Heart right ventricle (tissue), 16 donors: ENCODE data around the gene TNNT3. TPM values are rescaled to one million over a fixed set of nuclear protein-coding genes. Genes with fewer than 3 reads are reported as not detected.
A peak's percentile ranks its signal among the peaks of the same experiment; 100 is the strongest.

ENCODE experiments used
- ATAC-seq, 8 donors: fragments of 200-7000 bp; cut with Tn5 transposase; one replicate each; pipeline ENCODE4 v1.9.1; 2020; ENCODE audit warnings: mild to moderate bottlenecking in 8 of 8, moderate library complexity in 8 of 8, moderate number of reproducible peaks in 1 of 8
- DNase-seq, 2 donors: peaks; one replicate each; pipeline ENCODE4 v3.0.0-alpha.2; 2020
- H3K27ac ChIP-seq, 10 donors: fragments of 200-600 bp; sonication (generic) in 2 of 10; one replicate each; pipeline versions ENCODE4 v1.5.0 to v1.8.0; 2020 to 2022; ENCODE audit warnings: mild to moderate bottlenecking in 3 of 10
- H3K27me3 ChIP-seq, 7 donors: fragments of 200-600 bp; one replicate each; pipeline ENCODE4 v1.8.0; 2021 to 2022; ENCODE audit warnings: mild to moderate bottlenecking in 2 of 7
- H3K36me3 ChIP-seq, 9 donors: fragments of 200-600 bp; sonication (generic) in 1 of 9; one replicate each; pipeline versions ENCODE4 v1.5.0 to v1.8.0; 2020 to 2022; ENCODE audit warnings: mild to moderate bottlenecking in 2 of 9
- H3K4me1 ChIP-seq, 9 donors: fragments of 200-600 bp; sonication (generic) in 1 of 9; one replicate each; pipeline versions ENCODE4 v1.5.0 to v1.8.0; 2020 to 2022; ENCODE audit warnings: mild to moderate bottlenecking in 4 of 9
- H3K4me3 ChIP-seq, 10 donors: fragments of 200-600 bp; sonication (generic) in 2 of 10; one replicate each; pipeline versions ENCODE4 v1.5.0 to v1.8.0; 2020 to 2022; ENCODE audit warnings: mild to moderate bottlenecking in 7 of 10, moderate library complexity in 2 of 10
- H3K9me3 ChIP-seq, 11 donors: fragments of 200-600 bp in 10 of 11; sonication (generic) in 2 of 11; one replicate each; pipeline versions ENCODE4 v1.5.0 to v1.8.0; 2013 to 2022; ENCODE audit warnings: mild to moderate bottlenecking in 2 of 11, control low read depth in 1 of 11, moderate library complexity in 1 of 11
- WGBS, 2 donors: extraction: QIAGEN DNeasy Blood & Tissue Kit; methylation state at CpG; one replicate each; pipeline ENCODE4 v1.1.7; 2013; ENCODE audit warnings: inconsistent platforms in 1 of 2; 5-methylcytosine and 5-hydroxymethylcytosine counted together
- intact Hi-C, 10 donors: fragments of 100-400 bp; cut with DNase I; formaldehyde crosslinking; loops; one replicate each; pipeline versions ENCODE4 v1.11.1 to v1.14.2; 2022
- polyA plus RNA-seq, 2 donors: library from polyadenylated mRNA; stranded (reverse); fragments of 200-250 nt; gene quantifications; one replicate each; pipeline ENCODE4 v1.2.3, GENCODE V29; 2013
- total RNA-seq, 10 donors: library from RNA; stranded (reverse); fragmentation: NEBNext Ultra II Directional in 3 of 10; extraction: Animal tissue kit (Norgen Biotek cat#: 25700) in 3 of 10; gene quantifications; one replicate each; pipeline versions ENCODE4 v1.2.1 to v1.2.4, GENCODE V29; 2021 to 2023
- TF ChIP-seq, protein P1 (sequence below), 9 donors: fragments of 200-600 bp; sonication (generic) in 2 of 9; IDR thresholded peaks; one replicate each; pipeline versions ENCODE4 v1.5.0 to v1.8.0; 2021 to 2022; ENCODE audit warnings: antibody characterized with exemption in 9 of 9, mild to moderate bottlenecking in 5 of 9, moderate library complexity in 1 of 9
- donor health status: Arrhythmogenic right ventricular cardiomyopathy.
- donor health status: ischemic (EF 13 %, LVEDD 7.1; RV severe dilation, severe dysfunction).
- donor health status: healthy with polysubstance abuse.
- donor health status: DM: no; HTN: yes; CAD: no.
- donor health status: DM: no; HTN: no; CAD: no.
- donor health status: ischemic (EF 25% LVEDD 6.9; RV normal size, moderate dysfunction).
- donor health status: ischemic (EF 25% LVEDD 5.7; RV mildly dilated, moderate dysfunction).
- donor health status: healthy.
- donor health status: DM: yes; HTN: yes; CAD: no.
- donor health status: Ischemic cardiomyopathy.
- donor health status: ischemic (EF 35%, LVEDD 5.7; RV mildly dilated, moderate dysfunction).
- donor health status: nonischemic (EF 11% LVEDD 7.7; RV severe dilation, severe dysfunction).
- donor health status: DM: yes; HTN: yes; CAD: no.
- donor health status: PGD.
- donor health status: ischemic (EF 29% LVEDD 5.4; RV normal size, mild dysfunction).
- donor health status: nonischemic (EF 23%, LVEDD 6.1; RV moderate dilation, normal function).

TNNT3 gene
- total and polyA plus RNA-seq, 12 donors = 12.5 to 49.9 (median 44.4) TPM

DNA sequence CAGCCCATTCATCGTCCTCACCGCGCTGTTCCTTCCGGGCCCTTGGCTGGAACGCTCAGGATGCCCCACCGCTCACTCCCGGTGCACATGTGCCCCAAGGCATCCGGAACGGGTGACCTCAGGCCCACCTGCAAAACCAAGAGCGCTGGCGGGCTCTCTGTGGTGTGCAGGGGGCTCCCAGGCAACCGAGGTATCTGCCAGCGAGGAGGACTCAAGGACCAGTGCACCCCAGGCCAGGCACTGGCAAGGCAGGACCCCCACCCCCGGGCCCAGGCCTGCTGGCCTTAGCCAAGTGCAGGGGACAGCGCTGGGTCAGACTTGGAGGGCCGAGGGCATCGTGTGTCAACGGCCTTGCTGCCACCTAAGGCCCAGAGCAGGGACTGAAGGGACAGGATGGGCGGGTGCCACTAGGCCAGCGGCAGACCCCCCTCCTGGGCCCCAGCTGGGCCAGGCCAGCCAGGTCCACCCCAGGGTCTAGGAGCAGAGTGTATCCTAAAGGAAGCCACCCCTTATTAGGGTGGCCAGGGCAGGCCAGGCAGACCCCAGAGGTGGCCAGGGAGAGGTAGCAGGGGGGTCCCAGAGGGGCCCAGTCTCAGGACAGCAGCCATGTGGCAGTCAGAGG lies 8.5 kb downstream of the TNNT3 start:
- Histone ChIP-seq H3K4me3 (no peak overlapping the region), H3K36me3 (no peaks in the 10 kb centered on the region), H3K27ac (peak overlapping the region; percentile 49 to 94 (median 71)), H3K4me1 (peaks cover 5 to 79% (median 42%) of the 10 kb centered on the region in 9 donors), H3K27me3 (no peaks in the 10 kb centered on the region), H3K9me3 (no peaks in the 10 kb centered on the region)
- DNase-seq = no peak
- intact Hi-C loops = loop anchor here in 1 of 10 donors (2.0 kb wide), 1 partner anchor 19 kb away; no protein-coding TSS in a partner anchor
- WGBS, 2 donors = 62 to 74% methylated on average over 20 of the region's 20 CpGs
- ATAC-seq = peak in 5 of 8 donors; percentile 1 to 14 (median 9)
- TF ChIP-seq, protein P1, sequence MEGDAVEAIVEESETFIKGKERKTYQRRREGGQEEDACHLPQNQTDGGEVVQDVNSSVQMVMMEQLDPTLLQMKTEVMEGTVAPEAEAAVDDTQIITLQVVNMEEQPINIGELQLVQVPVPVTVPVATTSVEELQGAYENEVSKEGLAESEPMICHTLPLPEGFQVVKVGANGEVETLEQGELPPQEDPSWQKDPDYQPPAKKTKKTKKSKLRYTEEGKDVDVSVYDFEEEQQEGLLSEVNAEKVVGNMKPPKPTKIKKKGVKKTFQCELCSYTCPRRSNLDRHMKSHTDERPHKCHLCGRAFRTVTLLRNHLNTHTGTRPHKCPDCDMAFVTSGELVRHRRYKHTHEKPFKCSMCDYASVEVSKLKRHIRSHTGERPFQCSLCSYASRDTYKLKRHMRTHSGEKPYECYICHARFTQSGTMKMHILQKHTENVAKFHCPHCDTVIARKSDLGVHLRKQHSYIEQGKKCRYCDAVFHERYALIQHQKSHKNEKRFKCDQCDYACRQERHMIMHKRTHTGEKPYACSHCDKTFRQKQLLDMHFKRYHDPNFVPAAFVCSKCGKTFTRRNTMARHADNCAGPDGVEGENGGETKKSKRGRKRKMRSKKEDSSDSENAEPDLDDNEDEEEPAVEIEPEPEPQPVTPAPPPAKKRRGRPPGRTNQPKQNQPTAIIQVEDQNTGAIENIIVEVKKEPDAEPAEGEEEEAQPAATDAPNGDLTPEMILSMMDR (IDR thresholded peaks at IDR 0.05) = no peak

DNA sequence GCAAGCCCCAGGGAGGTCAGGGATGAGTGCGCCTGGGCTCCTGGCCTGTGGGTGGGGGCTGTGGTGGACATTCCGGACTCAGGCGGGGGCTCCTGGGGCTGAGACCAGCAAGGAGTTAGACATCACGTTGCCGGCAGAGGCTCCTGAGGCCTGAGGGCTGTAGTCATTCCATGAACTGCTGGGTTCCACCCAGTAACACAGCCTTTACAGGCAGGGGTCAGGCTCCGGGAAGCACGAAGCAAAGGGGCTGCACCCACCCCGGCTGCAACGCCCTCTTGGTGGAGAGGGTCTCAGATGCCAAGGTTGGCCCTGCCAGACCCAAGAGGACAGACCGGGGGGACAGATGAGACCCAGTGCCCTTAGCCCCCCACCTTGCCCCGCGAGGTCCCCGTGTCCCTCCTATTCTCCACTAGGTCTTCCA lies 9.0 kb downstream of the TNNT3 start:
- H3K27ac ChIP-seq = peak overlapping the region in 9 of 10 donors; percentile 49 to 94 (median 72)
- TF ChIP-seq, protein P1 (IDR thresholded peaks at IDR 0.05) = no peak

DNA sequence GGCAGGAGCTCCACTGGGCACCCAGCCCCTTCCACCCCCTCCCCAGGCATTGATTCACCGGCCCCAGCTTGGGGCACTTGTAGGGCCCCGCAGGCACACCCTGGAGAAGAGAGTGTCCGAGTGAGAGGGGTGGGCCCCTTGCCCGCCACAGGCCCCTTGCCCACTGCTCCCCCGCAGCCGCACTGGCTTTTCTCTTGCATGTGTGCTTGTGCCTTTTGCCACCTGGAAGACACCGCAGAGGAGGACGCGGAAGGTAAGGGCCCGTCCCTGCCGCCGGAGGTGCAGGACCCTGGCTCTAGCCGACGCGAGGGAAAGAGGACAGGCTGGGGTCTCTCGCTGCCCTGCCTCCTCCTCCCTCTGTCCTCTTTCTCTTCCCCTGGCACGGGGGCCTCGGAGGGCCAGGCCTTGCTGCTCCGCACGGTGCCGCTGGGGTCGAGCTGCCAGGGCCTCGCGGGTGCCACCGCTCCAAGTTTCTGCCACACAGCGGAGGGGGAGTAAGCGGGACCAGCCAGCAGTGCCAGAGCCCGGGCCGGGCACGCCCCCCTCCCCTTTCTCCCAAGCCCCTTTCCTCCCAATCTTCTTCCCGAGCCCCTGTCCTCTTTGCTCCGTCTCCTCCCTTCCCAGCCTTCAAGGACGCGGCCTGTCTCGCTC lies 9.5 kb downstream of the TNNT3 start:
- Histone ChIP-seq H3K9me3 (no peaks in the 10 kb centered on the region), H3K36me3 (no peaks in the 10 kb centered on the region), H3K4me1 (peaks cover 5 to 68% (median 39%) of the 10 kb centered on the region in 9 donors), H3K27ac (peak overlapping the region in 3 of 10 donors; percentile 64 to 94 (median 70)), H3K4me3 (no peak overlapping the region), H3K27me3 (no peaks in the 10 kb centered on the region)
- 93 to 95% methylated on average over 35 of the region's 35 CpGs for WGBS, 2 donors
- ATAC-seq (no peak), DNase-seq (no peak)
- TF ChIP-seq, protein P1 (IDR thresholded peaks at IDR 0.05) = no peak
- intact Hi-C loops = no loop called here

More for the DNA sequence above, 9.0 kb downstream of the TNNT3 start:
- intact Hi-C loops = no loop called here
- H3K4me3 ChIP-seq = no peak overlapping the region
- no peaks in the 10 kb centered on the region for H3K36me3 ChIP-seq
- H3K9me3 ChIP-seq = no peaks in the 10 kb centered on the region
- no peak for DNase-seq
- no peaks in the 10 kb centered on the region for H3K27me3 ChIP-seq
- H3K4me1 ChIP-seq = peaks cover 5 to 74% (median 39%) of the 10 kb centered on the region in 9 donors
- 86 to 87% methylated on average over 13 of the region's 13 CpGs for WGBS, 2 donors
- ATAC-seq = no peak

DNA sequence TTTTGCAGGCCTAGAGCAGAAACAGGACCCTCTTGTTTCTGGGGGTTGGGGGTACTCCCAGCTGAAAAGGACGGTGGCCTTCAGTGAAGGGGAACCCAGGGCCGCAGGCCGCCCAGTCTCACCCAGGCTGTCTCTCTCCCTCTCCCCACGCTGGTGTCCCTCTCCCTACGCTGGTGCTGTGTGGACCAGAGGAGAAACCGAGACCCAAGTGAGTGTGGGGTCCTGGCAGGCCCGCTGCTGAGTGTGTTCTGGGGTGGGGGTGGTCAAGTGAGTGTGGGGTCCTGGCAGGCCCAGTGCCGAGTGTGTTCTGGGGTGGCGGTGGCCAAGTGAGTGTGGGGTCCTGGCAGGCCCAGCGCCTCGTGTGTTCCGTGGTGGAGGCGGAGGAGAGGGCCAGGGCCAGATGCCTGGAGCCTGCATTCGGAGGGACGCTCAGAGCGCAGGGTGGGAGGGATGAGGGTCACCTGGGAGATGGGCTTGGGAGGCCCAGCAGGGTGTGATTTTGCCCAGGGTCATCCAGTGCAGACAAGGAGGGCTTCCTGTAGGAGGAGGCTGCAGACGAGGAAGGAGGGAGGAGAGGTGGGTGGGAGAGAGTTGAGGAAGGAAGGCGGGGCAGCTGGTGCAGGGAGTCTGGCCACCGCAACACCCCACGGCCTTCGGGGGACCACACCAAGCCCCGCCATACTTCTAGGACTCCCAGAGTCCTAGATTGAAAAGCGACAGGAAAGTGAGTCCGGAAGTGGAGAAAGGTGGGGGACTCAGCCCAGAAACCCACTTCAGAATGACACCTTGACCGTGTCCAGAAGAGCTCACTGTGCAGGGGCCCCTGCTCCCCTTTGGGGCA lies 10.3 kb downstream of the TNNT3 start:
- TF ChIP-seq, protein P1 (IDR thresholded peaks at IDR 0.05) = no peak
- intact Hi-C loops = loop anchor here in 1 of 10 donors (2.0 kb wide), 1 partner anchor 17 kb away; no protein-coding TSS in a partner anchor
- H3K4me1 ChIP-seq = peaks cover 5 to 60% (median 33%) of the 10 kb centered on the region in 9 donors
- no peak for ATAC-seq
- no peaks in the 10 kb centered on the region for H3K9me3 ChIP-seq
- WGBS, 2 donors = 87 to 88% methylated on average over 25 of the region's 25 CpGs
- DNase-seq = no peak
- peak overlapping the region in 6 of 10 donors; percentile 36 to 94 (median 66) for H3K27ac ChIP-seq
- no peaks in the 10 kb centered on the region for H3K36me3 ChIP-seq
- no peak overlapping the region for H3K4me3 ChIP-seq
- H3K27me3 ChIP-seq = no peaks in the 10 kb centered on the region
